Daoy (cell line): Measurements from ENCODE around the gene HTR3A. TPM values are rescaled to one million over a fixed set of nuclear protein-coding genes. Genes with fewer than 3 reads are reported as not detected.
"Not testable (repeated sequence)": the region's sequence is repeated elsewhere in the genome, so short reads cannot be mapped to it uniquely, and the experiment has no call there.

Source experiments
- DNase-seq: peaks from one replicate; pipeline ENCODE4 v3.0.0-alpha.2; 2015; ENCODE audit warnings: low read depth
- total RNA-seq: library from RNA; depleted of rRNA; stranded (reverse); fragments of >200 nt; shearing (Covaris generic); gene quantifications from 2 replicates; pipeline ENCODE4 v1.2.3, GENCODE V29; 2014; rRNA removed

HTR3A gene
- total RNA-seq: not detected in 2 replicates

DNA sequence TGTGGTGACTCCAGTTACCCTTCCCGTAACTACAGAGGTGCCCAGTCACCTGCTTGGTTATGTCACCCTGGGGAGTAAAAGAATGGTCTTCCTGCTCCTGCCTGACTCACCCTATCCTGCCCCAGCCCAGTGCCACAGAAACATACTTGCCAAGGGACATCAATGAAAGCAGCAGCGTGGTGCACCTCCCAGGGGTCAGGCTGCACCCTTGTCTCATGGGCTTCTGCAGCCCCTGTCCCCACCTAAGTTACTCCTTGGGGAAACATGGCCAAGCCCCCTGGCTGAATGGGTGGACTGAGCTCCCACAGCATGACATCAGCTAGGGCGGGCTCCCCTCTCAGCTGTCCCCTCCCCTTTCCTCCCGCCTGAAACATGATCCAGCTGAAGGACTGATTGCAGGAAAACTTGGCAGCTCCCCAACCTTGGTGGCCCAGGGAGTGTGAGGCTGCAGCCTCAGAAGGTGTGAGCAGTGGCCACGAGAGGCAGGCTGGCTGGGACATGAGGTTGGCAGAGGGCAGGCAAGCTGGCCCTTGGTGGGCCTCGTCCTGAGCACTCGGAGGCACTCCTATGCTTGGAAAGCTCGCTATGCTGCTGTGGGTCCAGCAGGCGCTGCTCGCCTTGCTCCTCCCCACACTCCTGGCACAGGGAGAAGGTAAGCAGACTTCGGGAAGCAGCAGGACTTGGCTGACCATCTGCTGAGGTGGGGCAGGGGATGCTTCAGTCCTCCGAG lies at the start of gene HTR3A:
Gene HTR3A, plus strand, starts transcription at position 368 of the 730 bp plus-strand sequence. Its CDS starts 218 bp downstream, at position 586.
- peak; percentile 82 for DNase-seq

DNA sequence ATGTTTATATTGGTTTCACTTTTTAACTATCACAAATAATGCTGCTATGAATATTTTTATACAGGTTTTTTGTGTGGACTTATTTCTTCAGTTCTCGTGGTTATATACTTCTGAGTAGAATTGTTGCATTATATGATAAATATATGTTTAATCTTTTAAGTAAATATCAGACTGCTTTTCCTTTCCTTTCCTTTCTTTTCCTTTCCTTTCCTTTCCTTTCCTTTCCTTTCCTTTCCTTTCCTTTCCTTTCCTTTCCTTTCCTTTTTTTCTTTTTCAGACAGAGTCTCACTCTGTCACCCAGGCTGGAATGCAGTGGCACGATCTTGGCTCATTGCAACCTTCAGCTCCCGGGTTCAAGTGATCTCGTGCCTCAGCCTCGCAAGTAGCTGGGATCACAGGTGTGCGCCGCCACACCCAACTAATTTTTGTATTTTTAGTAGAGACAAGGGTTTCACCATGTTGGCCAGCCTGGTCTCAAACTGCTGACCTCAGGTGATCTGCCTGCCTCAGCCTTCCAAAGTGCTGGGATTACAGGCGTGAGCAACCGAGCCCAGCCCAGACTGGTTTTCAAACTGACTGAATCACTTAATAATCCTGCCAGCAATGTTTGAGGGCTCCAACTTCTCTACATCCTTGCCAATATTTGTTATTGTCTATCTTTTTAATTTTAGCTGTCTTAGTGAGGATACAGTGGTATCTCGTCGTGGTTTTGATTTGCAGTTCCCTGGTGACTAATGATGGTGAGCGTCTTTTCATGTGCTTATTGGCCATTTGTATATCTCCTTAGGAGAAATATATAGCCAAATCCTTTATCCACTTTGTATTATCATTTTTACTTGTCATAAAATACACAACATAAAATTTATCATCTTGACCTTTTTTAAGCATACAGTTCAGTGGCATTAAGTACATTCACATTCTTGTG lies 48.4 kb upstream of the HTR3A start:
- DNase-seq: peak; percentile 5

DNA sequence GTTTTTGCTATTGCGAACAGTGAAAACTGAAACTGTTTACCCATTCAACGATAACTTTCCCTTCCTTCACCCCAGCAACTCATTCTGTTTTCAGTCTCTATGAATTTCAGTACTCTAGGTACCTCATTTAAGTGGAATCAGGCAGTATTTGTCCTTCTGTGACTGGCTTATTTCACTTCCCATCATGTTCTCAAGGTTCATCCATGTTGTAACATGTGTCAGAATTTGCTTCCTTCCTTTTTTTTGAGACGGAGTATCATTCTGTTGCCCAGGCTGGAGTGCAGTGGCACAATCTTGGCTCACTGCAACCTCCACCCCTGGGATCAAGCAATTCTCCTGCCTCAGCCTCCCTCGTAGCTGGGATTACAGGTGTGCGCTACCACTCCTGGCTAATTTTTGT lies 46.6 kb upstream of the HTR3A start:
- DNase-seq: no peak

DNA sequence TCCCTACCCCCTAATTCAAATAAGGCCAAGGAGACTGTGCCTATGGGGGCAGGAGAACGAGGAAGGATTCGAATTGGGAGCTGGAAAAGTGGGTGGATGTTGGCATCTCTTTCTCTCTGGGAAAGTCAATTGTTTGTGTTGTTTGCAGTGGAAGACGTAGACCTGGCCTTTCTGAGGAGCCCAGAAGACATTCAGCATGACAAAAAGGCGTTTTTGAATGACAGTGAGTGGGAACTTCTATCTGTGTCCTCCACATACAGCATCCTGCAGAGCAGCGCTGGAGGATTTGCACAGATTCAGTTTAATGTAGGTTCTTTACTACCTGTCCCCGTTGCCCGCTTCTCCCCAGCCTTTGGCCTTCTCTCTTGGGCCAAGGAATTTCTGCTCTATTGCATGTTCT lies 42.1 kb upstream of the HTR3A start:
- no peak for DNase-seq

DNA sequence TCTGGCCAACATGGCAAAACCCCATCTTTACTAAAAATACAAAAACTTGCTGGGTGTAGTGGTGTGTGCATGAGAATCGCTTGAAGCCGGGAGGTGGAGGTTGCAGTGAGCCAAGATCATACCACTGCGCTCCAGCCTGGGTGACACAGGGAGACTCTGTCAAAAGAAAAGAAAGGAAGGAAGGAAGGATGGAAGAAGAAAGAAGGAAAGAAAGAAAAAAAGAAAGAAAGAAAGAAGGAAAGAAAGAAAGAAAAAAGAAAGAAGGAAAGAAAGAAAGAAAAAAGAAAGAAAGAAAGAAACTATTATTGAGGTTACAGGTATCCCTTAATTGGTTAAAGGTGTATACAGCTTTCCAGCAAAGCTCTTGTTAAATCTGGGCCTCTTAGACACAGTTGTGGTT lies 40.7 kb upstream of the HTR3A start:
- not testable (repeated sequence) for DNase-seq

DNA sequence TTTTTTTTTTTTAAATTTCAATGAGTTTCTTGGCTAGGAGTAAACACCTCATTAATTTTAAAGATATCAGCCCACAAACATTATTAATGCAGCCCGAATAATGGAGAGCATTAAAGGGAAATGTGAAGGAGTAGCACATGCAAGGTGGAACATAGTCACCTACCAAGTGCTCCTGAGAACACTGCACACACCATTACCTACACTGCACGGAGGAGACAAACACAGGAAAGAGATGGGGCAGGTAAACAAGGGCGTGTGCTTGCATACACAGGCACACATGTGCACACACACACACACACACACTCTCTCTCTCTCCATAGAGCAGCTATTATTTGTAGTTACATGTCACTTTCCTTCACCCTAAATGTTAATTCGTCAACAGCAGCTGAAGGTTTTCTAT lies 40.1 kb upstream of the HTR3A start:
- no peak for DNase-seq

GRCh38 chr11:113935858-113936257 lies 39.0 kb upstream of the HTR3A start:
- no peak for DNase-seq

DNA sequence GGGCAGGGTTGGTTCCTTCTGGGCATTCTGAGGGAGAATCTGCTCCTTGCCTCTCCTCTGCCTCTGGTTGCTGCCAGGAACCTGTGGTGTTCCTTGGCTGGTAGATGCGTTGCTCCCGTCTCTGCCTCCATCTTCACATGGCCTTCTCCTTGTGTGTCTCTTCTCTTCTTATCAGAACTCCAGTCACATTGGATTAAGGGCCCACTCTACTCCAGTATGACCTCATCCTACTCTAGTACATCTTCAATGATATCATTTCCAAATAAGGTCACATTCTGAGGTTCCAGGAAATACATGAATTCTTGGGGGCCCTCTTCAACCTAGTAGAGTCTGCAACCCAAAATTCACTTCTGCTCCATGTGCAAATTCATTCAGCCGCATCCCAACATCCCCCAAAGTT lies 37.0 kb upstream of the HTR3A start:
- no peak for DNase-seq

DNA sequence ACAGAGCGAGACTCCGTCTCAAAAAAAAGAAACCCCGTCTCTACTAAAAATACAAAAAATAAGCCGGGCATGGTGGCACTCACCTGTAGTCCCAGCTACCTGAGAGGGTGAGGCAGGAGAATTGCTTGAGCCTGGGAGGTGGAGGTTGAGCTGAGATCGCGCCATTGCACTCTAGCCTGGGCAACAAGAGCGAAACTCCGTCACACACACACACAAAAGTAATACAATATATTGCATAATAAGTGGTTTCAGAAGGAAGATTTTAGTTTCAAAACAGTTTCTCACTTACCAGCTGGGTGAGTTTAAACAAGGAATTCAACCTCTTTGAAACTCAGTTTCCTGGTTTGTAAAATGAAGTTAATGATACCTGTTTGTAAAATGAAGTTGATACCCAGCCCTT lies 32.7 kb upstream of the HTR3A start:
- DNase-seq: no peak

GRCh38 chr11:113946162-113946561 lies 28.7 kb upstream of the HTR3A start:
- not testable (repeated sequence) for DNase-seq

- DNase-seq: no peak
Observed at GRCh38 chr11:113947994-113948393, 26.9 kb upstream of the HTR3A start.

- no peak for DNase-seq
Observed at GRCh38 chr11:113949891-113950290, 25.0 kb upstream of the HTR3A start.

GRCh38 chr11:113951537-113951936 lies 23.4 kb upstream of the HTR3A start:
- no peak for DNase-seq

GRCh38 chr11:113952070-113952469 lies 22.8 kb upstream of the HTR3A start:
- no peak for DNase-seq

GRCh38 chr11:113952588-113952987 lies 22.3 kb upstream of the HTR3A start:
- DNase-seq: no peak

DNA sequence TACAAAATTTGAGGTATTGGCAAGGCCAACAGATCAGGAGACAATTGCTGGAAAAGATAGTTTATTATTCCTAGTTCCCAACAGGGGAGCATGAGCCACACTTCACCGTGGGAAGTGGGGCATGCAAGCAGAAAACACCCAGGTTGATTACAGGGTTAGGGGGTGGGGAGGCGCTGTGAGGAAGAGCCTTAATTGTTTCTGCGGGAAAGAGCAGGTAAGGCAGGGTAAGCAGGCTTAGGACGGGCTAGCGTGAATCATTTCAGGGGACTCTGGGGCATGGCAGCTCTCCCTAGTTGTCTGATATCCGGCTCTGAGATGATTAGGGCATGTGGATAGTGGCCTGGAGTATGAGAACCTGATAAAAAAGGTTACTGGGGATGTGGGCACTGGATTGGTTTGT lies 20.7 kb upstream of the HTR3A start:
- DNase-seq: no peak

DNA sequence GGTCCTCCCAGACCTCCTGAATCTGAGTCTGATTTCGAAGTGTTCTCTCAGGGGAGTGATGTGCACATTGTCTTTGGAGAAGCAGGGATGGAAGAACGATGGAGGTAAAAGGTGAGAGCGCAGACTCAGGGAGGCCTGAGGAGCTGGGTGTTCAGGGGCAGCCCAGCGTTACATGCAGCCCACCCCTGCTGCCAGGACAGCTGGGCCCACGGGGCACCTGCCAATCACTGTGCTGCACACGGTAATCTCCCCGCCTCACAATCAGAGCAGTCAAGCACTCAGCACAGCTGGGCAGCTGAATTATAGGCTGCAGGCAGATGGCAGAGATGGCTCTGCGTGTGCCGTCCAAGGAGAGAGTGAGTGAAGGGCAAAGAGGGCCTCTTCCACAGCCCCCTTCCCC lies 17.9 kb upstream of the HTR3A start:
- no peak for DNase-seq

- DNase-seq: no peak
Observed at GRCh38 chr11:113960702-113961330, 14.1 kb upstream of the HTR3A start.

GRCh38 chr11:113967361-113967760 lies 7.5 kb upstream of the HTR3A start:
- DNase-seq: no peak

- no peak for DNase-seq
Observed at GRCh38 chr11:113971506-113972195, 3.3 kb upstream of the HTR3A start.

DNA sequence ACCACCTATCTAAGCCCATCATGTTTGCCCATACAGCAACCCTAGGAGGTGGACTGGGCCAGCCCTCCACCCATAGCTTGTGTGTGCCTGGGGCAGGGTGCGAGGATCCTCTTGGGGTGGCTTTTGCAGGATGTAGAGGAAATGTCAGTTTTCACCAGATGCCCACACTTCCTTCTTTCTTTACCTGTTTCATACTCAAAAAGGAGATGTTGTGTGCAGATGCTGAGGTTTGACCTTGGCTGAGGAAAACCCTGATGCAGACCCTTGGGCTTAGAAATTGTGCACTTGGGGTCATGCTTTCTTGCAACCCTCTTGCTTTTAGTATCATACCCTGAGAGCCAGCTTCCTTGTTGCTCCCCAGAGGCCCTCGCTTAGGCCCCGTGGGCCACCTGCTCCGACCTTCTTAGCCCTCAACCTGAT lies 2.2 kb downstream of the HTR3A start:
- DNase-seq: no peak

GRCh38 chr11:113977701-113978100 lies 2.8 kb downstream of the HTR3A start:
- no peak for DNase-seq
